Inflammatory macrophage treated with lipopolysaccharide for 1 hour (primary cell): ENCODE data around the gene SMIM28.
"Not testable (repeated sequence)": the region's sequence is repeated elsewhere in the genome, so short reads cannot be mapped to it uniquely, and the experiment has no call there.

ENCODE experiments used
- DNase-seq, 2 donors: peaks; one replicate each; pipeline ENCODE4 v3.0.0-alpha.2; 2020 to 2022

SMIM28 gene

GRCh38 chr6:138406443-138406842 is 28.7 kb downstream of the SMIM28 start:
- peak; percentile 12 to 20 for DNase-seq

GRCh38 chr6:138410048-138410735 is 32.5 kb downstream of the SMIM28 start:
- peak; percentile 35 to 63 for DNase-seq

DNA sequence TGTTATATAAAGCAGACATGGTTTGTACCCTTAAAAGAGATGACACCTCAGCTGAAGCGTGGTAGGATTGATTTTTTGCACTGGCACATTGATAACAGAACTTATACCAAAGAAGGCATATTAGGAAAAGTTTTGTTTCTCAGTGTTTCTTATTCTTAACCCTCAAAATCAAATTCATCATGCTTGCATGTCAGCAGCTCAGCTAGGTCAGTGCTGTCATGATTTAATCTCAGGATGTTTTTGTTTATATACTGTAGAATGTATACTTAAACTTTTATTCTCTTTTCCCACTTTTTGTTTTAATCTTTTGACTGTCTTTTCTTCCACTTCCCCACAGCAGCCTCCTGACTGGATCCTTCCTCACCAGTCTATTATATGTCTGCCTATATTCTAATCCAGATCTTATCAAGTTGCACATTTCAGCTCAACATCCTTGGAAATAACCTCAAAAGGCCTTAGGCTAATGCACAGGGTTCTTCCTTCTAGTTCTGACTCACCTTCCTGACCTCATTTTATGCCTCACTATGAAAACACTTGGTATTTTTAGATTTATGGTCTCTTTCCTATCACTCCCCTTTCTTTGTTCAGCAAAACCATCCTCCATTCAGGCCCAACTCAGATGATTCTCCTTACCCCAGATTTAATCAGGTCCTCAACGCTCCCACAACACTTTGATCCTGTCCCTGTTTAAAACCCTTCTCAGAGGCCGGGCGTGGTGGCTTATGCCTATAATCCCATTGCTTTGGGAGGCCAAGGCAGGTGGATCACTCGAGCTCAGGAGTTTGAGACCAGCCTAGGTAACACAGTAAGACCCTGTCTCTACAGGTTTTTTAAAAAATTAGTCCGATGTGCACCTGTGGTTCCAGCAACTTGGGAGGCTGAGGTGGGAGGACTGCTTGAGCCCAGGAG is 33.5 kb downstream of the SMIM28 start:
- DNase-seq = peak; percentile 10 to 33

- no peak for DNase-seq
Observed at GRCh38 chr6:138415125-138415524, 37.4 kb downstream of the SMIM28 start.

GRCh38 chr6:138416206-138416605 is 38.5 kb downstream of the SMIM28 start:
- DNase-seq = no peak

- DNase-seq = no peak
Observed at GRCh38 chr6:138417493-138418117, 39.9 kb downstream of the SMIM28 start.

- DNase-seq = no peak
Observed at GRCh38 chr6:138418118-138418742, 40.5 kb downstream of the SMIM28 start.

- DNase-seq = no peak
Observed at GRCh38 chr6:138419766-138420165, 42.1 kb downstream of the SMIM28 start.

DNA sequence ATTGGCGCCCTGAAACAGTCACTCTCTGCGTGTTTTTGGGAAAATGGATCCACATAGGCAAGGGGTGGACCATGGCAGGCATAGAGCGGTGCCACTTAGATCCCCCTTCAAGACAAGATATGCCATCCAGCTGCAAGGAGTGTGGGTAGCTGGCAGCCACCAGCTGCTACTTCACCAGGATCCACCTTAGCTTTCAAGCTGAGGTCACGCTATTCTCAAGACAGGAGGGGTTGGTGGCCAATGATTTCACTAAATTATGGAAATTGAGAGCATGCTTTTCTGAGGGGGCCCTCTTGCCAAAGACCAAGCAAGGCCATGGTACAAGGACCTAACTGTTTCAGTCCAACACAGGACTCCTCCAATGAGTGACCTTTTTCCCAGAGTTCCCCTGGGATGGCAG is 42.7 kb downstream of the SMIM28 start:
- no peak for DNase-seq

DNA sequence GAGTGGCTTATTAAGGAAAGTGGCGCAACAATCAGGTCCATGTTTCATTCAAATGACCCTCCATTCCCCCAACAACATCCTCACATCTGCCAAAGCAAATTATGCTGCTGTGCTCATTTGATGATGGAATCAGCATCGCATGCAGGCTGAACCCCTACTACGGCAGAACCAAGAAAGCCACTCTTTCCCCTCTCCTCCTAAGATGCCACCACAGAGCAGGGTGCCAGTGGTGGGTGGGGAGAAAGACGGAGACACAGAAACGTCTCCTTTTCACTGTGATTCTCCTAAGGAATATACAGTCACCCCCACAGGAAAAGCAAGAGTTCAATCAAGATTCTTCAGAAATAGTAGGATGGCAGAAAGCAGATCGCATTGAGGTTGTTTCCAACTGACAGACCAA is 43.4 kb downstream of the SMIM28 start:
- no peak for DNase-seq

GRCh38 chr6:138421608-138422007 is 43.9 kb downstream of the SMIM28 start:
- DNase-seq = no peak

DNA sequence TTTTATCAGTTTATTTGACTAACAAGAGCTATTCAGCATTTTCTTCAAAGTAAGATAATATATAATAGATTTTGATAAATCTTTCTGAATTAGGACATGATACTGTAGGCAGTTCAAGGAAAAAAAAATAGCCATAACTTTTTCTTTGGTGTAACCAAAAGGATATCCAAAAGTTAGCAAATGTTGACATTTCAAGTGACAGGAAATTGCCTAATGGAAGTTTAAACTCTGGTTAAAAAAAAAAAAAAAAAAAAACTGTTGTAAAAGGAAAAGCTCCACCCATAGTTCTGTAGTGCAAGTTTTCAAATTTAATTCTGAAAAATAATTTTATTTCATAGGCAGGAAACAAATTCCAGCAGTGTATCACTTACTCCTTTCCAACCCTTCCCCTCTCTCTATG is 45.2 kb downstream of the SMIM28 start:
- DNase-seq = peak in 1 of 2 donors; percentile 42

- DNase-seq = no peak
Observed at GRCh38 chr6:138424004-138424904, 46.5 kb downstream of the SMIM28 start.

DNA sequence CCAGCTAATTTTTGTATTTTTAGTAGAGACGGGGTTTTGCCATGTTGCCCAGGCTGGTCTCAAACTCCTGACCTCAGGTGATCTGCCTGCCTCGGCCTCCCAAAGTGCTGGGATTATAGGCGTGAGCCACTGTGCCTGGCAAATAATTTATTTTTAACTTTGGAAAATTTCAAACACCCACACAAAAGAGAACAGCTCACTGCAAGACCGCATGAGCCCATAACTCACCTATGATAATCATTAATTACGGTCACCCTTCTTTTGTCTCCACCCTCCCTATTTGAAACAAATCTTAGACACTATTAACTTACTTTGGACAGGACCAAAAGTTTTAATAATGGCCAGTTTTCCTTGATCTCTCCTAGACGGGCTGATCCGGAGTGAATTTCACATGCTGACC is 47.6 kb downstream of the SMIM28 start:
- not testable (repeated sequence) for DNase-seq

GRCh38 chr6:138426500-138427123 is 48.9 kb downstream of the SMIM28 start:
- no peak for DNase-seq

- no peak for DNase-seq
Observed at GRCh38 chr6:138427701-138428100, 50.0 kb downstream of the SMIM28 start.

DNA sequence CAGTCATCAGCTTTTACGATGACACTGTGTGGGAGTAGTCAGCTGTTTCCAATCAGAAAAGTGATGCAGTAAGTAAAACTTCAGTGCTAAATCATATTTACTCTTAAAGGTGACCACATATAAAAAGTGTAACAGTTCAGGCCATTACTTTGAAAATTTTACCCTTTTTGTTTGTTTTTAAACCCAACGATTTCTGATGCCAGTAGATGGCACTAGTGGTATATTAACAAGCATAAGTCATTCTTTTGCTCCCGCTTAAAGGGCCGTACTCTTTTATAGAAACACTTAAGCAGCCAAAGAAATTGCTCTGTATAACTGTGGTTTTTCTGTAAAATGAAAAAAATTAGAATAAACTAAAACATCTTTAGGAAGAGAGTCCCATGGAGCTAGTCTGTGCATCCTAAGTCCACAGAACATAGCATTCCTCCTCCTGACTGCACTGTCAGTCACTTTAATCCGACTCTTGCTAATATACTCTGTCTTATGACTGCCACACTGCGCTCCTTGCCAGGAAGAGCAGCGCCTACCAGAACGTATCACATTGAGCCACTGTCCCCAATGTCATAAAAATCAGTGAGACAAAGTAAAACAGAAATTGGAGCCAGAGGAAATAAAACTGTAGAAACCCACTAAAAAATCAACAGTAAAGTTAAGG is 51.4 kb downstream of the SMIM28 start:
- DNase-seq = peak; percentile 45 to 74

- no peak for DNase-seq
Observed at GRCh38 chr6:138429761-138430160, 52.1 kb downstream of the SMIM28 start.

DNA sequence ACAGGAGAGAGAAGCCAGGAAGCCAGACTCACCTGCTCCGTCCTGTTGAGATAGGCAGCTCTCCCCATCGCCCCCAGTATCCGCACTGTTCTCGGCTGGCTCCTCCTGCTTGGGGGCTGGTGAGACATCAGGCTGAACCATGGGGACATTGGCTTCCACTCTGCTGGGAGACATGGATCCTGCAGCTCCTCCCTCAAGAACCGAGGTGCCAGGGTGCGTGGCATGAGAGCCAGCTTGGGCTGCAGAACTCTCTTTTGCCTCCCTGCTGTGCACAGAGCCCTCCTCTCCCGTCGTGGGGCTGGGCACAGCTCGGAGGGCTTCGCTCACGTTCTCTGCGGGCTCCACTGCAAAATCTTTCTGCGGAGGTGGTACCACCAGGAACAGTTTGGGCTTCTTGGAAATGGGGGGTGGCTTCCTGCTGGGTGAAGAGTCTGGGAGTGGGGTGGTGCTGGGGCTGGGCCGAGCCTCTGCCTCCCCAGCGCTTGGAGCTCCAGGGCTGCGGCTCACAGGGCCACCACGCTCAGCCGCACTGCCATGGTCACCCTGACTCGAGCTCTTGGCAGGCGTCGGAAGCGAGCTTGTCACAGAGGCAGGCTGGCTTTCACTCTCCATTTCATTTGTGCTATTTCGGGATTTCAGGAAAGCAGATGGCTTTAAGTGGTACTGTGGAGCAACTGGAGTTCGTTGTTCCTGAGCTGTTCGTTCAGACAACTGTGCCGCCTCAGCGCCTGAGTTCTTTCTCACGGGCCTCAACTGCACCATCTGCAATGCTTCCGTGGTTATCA is 52.8 kb downstream of the SMIM28 start:
- DNase-seq = no peak
